Sigmoid colon (tissue), 7 donors: ENCODE results near the gene FEM1C. TPM values are rescaled to one million over a fixed set of nuclear protein-coding genes. Genes with fewer than 3 reads are reported as not detected.

Source experiments
- DNase-seq: peaks from one replicate; pipeline ENCODE4 v3.0.0-alpha.2; 2019
- H3K27ac ChIP-seq, 4 donors: fragments of 200-600 bp; sonication (generic); one replicate each; pipeline ENCODE4 v1.5.1; 2016 to 2019; ENCODE audit warnings: mild to moderate bottlenecking in 1 of 4
- H3K27me3 ChIP-seq, 3 donors: fragments of 200-600 bp; sonication (generic); one replicate each; pipeline ENCODE4 v1.5.1; 2019; ENCODE audit warnings: mild to moderate bottlenecking in 1 of 3
- H3K36me3 ChIP-seq, 4 donors: fragments of 200-600 bp; sonication (generic); one replicate each; pipeline ENCODE4 v1.5.1; 2016 to 2019
- H3K4me1 ChIP-seq, 4 donors: fragments of 200-600 bp; sonication (generic); one replicate each; pipeline ENCODE4 v1.5.1; 2017 to 2019
- H3K4me3 ChIP-seq, 4 donors: fragments of 200-600 bp; sonication (generic); one replicate each; pipeline ENCODE4 v1.5.1; 2017 to 2019; ENCODE audit warnings: mild to moderate bottlenecking in 2 of 4, moderate library complexity in 1 of 4
- H3K9me3 ChIP-seq, 4 donors: fragments of 200-600 bp in 3 of 4; sonication (generic) in 3 of 4; one replicate each; pipeline versions ENCODE4 v1.5.1 to v1.6.1; 2013 to 2019
- EP300 ChIP-seq, 4 donors: sonication (generic); formaldehyde crosslinking; IDR thresholded peaks; one replicate each; pipeline ENCODE4 v1.6.1; 2017; ENCODE audit warnings: antibody characterized with exemption in 4 of 4
- POLR2A ChIP-seq, 2 donors: fragments of 450-650 bp; IDR thresholded peaks; one replicate each; pipeline ENCODE4 v1.6.1; 2016; ENCODE audit warnings: antibody characterized with exemption in 2 of 2, mild to moderate bottlenecking in 2 of 2, moderate library complexity in 2 of 2
- POLR2AphosphoS5 ChIP-seq, 4 donors: sonication (generic); formaldehyde crosslinking; IDR thresholded peaks; one replicate each; pipeline ENCODE4 v1.6.1; 2017; ENCODE audit warnings: antibody characterized with exemption in 4 of 4
- WGBS, 2 donors: extraction: QIAGEN DNeasy Blood & Tissue Kit; methylation state at CpG; one replicate each; pipeline ENCODE4 v1.1.7; 2013; 5-methylcytosine and 5-hydroxymethylcytosine counted together
- intact Hi-C: fragments of 100-400 bp; cut with DNase I; formaldehyde crosslinking; loops from one replicate; pipeline ENCODE4 v1.15.1; 2023
- polyA plus RNA-seq, 3 donors: library from polyadenylated mRNA; stranded (reverse); fragments of 200-250 nt; gene quantifications; one replicate each; pipeline ENCODE4 v1.2.3, GENCODE V29; 2013
- total RNA-seq, 4 donors: library from RNA; depleted of rRNA; stranded (reverse); fragments of >200 nt; gene quantifications; one replicate each; pipeline ENCODE4 v1.1.0, GENCODE V29; 2016
- TF ChIP-seq, protein P1 (sequence below), 4 experiments: fragments of 450-650 bp in 3 of 4; fragments of 200-600 bp in 1 of 4; IDR thresholded peaks; one replicate each; pipeline ENCODE4 v1.5.1; 2016 to 2019; ENCODE audit warnings: antibody characterized with exemption in 4 of 4, mild to moderate bottlenecking in 3 of 4, moderate library complexity in 2 of 4
- donor health status: healthy with polysubstance abuse.
- donor health status: Bipolar disorder and iron deficiency.
- donor health status: healthy.

FEM1C gene
- total and polyA plus RNA-seq, 7 donors = 12.1 to 26.8 (median 24.0) TPM

DNA sequence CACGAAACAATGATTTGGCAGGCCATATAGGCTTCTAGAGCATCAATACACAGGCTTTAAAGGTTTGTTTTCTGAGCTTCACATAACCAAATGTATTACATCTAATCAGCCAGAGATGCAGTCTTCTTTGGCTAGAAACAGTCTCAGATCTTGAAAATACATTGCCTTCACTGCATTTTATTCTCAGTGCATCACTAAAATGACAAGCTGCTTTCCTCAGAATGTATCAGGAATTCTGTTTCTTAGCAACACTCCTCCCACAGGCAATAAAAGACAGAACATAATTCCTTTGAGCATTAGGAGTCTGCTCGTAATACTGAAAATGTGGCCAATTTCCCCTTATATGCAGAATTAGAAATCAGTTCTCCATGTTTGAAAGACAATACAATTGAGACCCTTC lies 36.9 kb downstream of the FEM1C start:
- Histone ChIP-seq H3K27ac (peak overlapping the region in 1 of 4 donors; percentile 10), H3K27me3 (no peaks in the 10 kb centered on the region), H3K36me3 (no peaks in the 10 kb centered on the region), H3K4me1 (peaks cover 0 to 8% (median 3%) of the 10 kb centered on the region in 4 donors), H3K4me3 (no peak overlapping the region), H3K9me3 (no peaks in the 10 kb centered on the region)
- 58 to 74% methylated on average over 2 of the region's 2 CpGs for WGBS, 2 donors
- intact Hi-C loops = no loop called here
- TF ChIP-seq POLR2A (IDR thresholded peaks at IDR 0.05) = no peak
- TF ChIP-seq EP300 (IDR thresholded peaks at IDR 0.05) = no peak
- TF ChIP-seq, protein P1, sequence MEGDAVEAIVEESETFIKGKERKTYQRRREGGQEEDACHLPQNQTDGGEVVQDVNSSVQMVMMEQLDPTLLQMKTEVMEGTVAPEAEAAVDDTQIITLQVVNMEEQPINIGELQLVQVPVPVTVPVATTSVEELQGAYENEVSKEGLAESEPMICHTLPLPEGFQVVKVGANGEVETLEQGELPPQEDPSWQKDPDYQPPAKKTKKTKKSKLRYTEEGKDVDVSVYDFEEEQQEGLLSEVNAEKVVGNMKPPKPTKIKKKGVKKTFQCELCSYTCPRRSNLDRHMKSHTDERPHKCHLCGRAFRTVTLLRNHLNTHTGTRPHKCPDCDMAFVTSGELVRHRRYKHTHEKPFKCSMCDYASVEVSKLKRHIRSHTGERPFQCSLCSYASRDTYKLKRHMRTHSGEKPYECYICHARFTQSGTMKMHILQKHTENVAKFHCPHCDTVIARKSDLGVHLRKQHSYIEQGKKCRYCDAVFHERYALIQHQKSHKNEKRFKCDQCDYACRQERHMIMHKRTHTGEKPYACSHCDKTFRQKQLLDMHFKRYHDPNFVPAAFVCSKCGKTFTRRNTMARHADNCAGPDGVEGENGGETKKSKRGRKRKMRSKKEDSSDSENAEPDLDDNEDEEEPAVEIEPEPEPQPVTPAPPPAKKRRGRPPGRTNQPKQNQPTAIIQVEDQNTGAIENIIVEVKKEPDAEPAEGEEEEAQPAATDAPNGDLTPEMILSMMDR (IDR thresholded peaks at IDR 0.05) = no peak
- no peak for TF ChIP-seq POLR2AphosphoS5 (IDR thresholded peaks at IDR 0.05)
- DNase-seq = no peak

DNA sequence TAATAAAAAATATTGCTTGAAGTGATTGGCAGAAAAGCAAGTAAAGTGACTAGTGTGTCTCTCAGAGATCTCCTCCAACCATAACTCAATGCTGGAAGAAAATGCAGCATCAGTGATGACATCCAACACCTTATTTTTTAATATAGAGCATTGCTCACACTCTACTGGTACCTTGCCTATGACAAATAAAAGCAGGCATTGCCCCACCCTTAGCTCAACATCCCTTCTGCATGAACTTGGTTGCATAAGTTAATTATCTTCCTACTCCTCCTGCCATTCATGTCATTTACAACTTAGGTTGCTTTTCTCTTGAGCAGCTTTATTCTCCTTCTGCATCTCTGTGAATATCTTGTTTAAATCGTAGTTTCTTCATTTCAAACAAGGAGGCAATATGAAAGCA lies 41.2 kb downstream of the FEM1C start:
- no peaks in the 10 kb centered on the region for H3K27me3 ChIP-seq
- intact Hi-C loops = no loop called here
- DNase-seq = no peak
- no peak overlapping the region for H3K27ac ChIP-seq
- TF ChIP-seq POLR2AphosphoS5 (IDR thresholded peaks at IDR 0.05) (no peak), POLR2A (IDR thresholded peaks at IDR 0.05) (no peak), EP300 (IDR thresholded peaks at IDR 0.05) (no peak)
- TF ChIP-seq, protein P1 (IDR thresholded peaks at IDR 0.05) = no peak
- H3K4me3 ChIP-seq = no peak overlapping the region
- WGBS, 2 donors = 93 to 95% methylated on average over 1 of the region's 1 CpG
- peaks cover 0 to 8% (median 3%) of the 10 kb centered on the region in 4 donors for H3K4me1 ChIP-seq
- no peaks in the 10 kb centered on the region for H3K36me3 ChIP-seq
- no peaks in the 10 kb centered on the region for H3K9me3 ChIP-seq

DNA sequence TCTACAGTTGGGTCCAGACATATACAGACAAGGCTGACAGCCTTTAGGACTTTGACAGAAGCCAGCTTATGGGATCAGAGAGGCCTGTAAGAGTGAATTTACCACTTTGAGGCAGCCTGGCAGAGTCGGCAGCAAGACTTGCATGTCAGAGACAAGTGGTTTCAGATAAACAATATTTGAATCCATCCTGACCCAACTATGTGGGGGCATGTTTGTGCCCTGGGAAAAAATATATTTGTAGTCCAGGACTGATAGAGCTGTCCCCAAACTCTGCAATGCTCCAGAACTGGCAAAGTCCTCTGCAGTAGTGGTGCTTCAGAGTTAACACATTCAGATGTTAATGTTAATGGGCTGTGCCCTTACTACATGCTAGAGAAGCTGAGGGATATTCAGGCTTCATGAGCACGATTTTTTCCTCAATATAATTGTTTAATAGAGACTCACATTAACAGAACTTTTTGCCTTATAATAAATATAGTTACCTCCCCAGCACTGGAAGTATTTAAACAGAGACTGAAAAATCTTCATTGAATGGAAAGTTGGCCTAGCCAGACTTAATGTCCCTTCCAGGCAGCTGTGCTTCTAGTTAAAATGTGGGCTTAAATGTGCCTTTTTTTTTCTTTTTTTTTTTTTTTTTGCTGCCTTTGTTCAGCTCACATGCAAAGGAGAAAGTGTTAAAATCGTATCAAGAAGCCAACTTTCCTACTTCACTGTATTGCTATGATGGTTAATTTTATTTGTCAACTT lies 42.9 kb downstream of the FEM1C start:
- Histone ChIP-seq H3K4me3 (no peak overlapping the region), H3K27me3 (no peaks in the 10 kb centered on the region), H3K9me3 (no peaks in the 10 kb centered on the region), H3K27ac (no peak overlapping the region), H3K36me3 (no peaks in the 10 kb centered on the region), H3K4me1 (no peaks in the 10 kb centered on the region)
- WGBS, 2 donors = 39 to 42% methylated on average over 3 of the region's 3 CpGs
- no peak for DNase-seq
- TF ChIP-seq POLR2AphosphoS5 (IDR thresholded peaks at IDR 0.05) (no peak), EP300 (IDR thresholded peaks at IDR 0.05) (no peak), POLR2A (IDR thresholded peaks at IDR 0.05) (no peak)
- TF ChIP-seq, protein P1 (IDR thresholded peaks at IDR 0.05) = no peak
- intact Hi-C loops = no loop called here

DNA sequence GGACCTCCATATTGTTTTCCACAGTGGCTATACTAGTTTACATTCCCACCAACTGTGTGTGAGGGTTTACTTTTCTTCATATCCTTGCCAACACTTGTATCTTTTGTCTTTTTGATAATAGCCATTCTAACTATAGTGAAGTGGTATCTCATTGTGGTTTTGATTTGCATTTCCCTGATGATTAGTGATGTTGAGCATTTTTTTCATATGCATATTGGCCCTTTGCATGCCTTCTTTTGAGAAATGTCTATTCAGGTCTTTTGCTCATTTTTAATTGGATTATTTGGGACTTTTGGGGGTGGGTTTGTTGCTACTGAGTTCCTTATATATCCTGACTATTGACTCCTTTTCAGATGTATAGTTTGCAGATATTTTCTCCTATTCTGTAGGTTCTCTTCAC lies 44.4 kb downstream of the FEM1C start:
- TF ChIP-seq, protein P1 (IDR thresholded peaks at IDR 0.05) = no peak
- TF ChIP-seq EP300 (IDR thresholded peaks at IDR 0.05) (no peak), POLR2A (IDR thresholded peaks at IDR 0.05) (no peak), POLR2AphosphoS5 (IDR thresholded peaks at IDR 0.05) (no peak)
- intact Hi-C loops = no loop called here
- no peaks in the 10 kb centered on the region for H3K9me3 ChIP-seq
- no peaks in the 10 kb centered on the region for H3K36me3 ChIP-seq
- H3K4me3 ChIP-seq = no peak overlapping the region
- H3K4me1 ChIP-seq = peaks cover 0 to under 1% (median 0%) of the 10 kb centered on the region in 4 donors
- no peak overlapping the region for H3K27ac ChIP-seq
- no peaks in the 10 kb centered on the region for H3K27me3 ChIP-seq
- DNase-seq = no peak
